Daoy (cell line): ENCODE measurements around the gene DBH. TPM values are rescaled to one million over a fixed set of nuclear protein-coding genes. Genes with fewer than 3 reads are reported as not detected.
A peak's percentile ranks its signal among the peaks of the same experiment; 100 is the strongest.

ENCODE experiments used
- DNase-seq: peaks from one replicate; pipeline ENCODE4 v3.0.0-alpha.2; 2015; ENCODE audit warnings: low read depth
- total RNA-seq: library from RNA; depleted of rRNA; stranded (reverse); fragments of >200 nt; shearing (Covaris generic); gene quantifications from 2 replicates; pipeline ENCODE4 v1.2.3, GENCODE V29; 2014

The DBH gene
- total RNA-seq, 1 experiment from 2014 or later, result not detected

- DNase-seq, result peak; percentile 46
Observed at GRCh38 chr9:133604214-133604613, 31.9 kb upstream of the DBH start.

GRCh38 chr9:133604856-133605255, 31.3 kb upstream of the DBH start:
- DNase-seq, result no peak

GRCh38 chr9:133605446-133605845, 30.7 kb upstream of the DBH start:
- DNase-seq, result no peak

GRCh38 chr9:133605856-133606707, 30.1 kb upstream of the DBH start:
- no peak for DNase-seq

GRCh38 chr9:133606708-133607025, 29.5 kb upstream of the DBH start:
- DNase-seq, result no peak

- no peak for DNase-seq
Observed at GRCh38 chr9:133607381-133607780, 28.8 kb upstream of the DBH start.

- DNase-seq, result no peak
Observed at GRCh38 chr9:133607976-133608375, 28.2 kb upstream of the DBH start.

- DNase-seq, result no peak
Observed at GRCh38 chr9:133608382-133608781, 27.8 kb upstream of the DBH start.

- DNase-seq, result no peak
Observed at GRCh38 chr9:133608889-133609288, 27.3 kb upstream of the DBH start.

- peak; percentile 78 for DNase-seq
Observed at GRCh38 chr9:133609311-133610098, 26.7 kb upstream of the DBH start, which contains the start of gene FAM163B. Gene FAM163B (minus strand): TSS chr9:133609389. CDS start chr9:133580223, 29,166 bp downstream.

- DNase-seq, result no peak
Observed at GRCh38 chr9:133610845-133611244, 25.3 kb upstream of the DBH start.

GRCh38 chr9:133612051-133612450, 24.1 kb upstream of the DBH start:
- DNase-seq, result no peak

GRCh38 chr9:133612816-133613215, 23.3 kb upstream of the DBH start:
- no peak for DNase-seq

GRCh38 chr9:133613432-133613831, 22.7 kb upstream of the DBH start:
- DNase-seq, result no peak

- DNase-seq, result no peak
Observed at GRCh38 chr9:133614056-133614455, 22.1 kb upstream of the DBH start.

GRCh38 chr9:133614678-133615077, 21.5 kb upstream of the DBH start:
- no peak for DNase-seq

- DNase-seq, result no peak
Observed at GRCh38 chr9:133615186-133615585, 21.0 kb upstream of the DBH start.

GRCh38 chr9:133615606-133616188, 20.5 kb upstream of the DBH start:
- DNase-seq, result no peak

- DNase-seq, result no peak
Observed at GRCh38 chr9:133616643-133617405, 19.3 kb upstream of the DBH start.

GRCh38 chr9:133618726-133619125, 17.4 kb upstream of the DBH start:
- DNase-seq, result no peak

GRCh38 chr9:133619791-133620190, 16.4 kb upstream of the DBH start:
- DNase-seq, result peak; percentile 44

- no peak for DNase-seq
Observed at GRCh38 chr9:133621725-133622267, 14.4 kb upstream of the DBH start.
